CD4-positive, alpha-beta T cell treated with Interleukin-4 for 4 hours (primary cell): ENCODE results near the gene TNC.

Experiments used
- DNase-seq: peaks from one replicate; pipeline ENCODE4 v3.0.0-alpha.2; 2020

Gene TNC

GRCh38 chr9:115117999-115118878 lies at the start of gene TNC:
Gene TNC (minus strand): TSS chr9:115118157. CDS start chr9:115091018, 27,139 bp downstream.
- no peak for DNase-seq

- DNase-seq = no peak
Measured at GRCh38 chr9:115167175-115167574, 49.2 kb upstream of the TNC start.

GRCh38 chr9:115165233-115165632 lies 47.3 kb upstream of the TNC start:
- no peak for DNase-seq

GRCh38 chr9:115164511-115164974 lies 46.6 kb upstream of the TNC start:
- no peak for DNase-seq

GRCh38 chr9:115162946-115163345 lies 45.0 kb upstream of the TNC start:
- no peak for DNase-seq

GRCh38 chr9:115161446-115161845 lies 43.5 kb upstream of the TNC start:
- no peak for DNase-seq

GRCh38 chr9:115158661-115159481 lies 40.9 kb upstream of the TNC start:
- no peak for DNase-seq

- DNase-seq = no peak
Measured at GRCh38 chr9:115157245-115157674, 39.3 kb upstream of the TNC start.

- no peak for DNase-seq
Measured at GRCh38 chr9:115155037-115155436, 37.1 kb upstream of the TNC start.

GRCh38 chr9:115154617-115155016 lies 36.7 kb upstream of the TNC start:
- no peak for DNase-seq

GRCh38 chr9:115152281-115152820 lies 34.4 kb upstream of the TNC start:
- DNase-seq = no peak

GRCh38 chr9:115148721-115149120 lies 30.8 kb upstream of the TNC start:
- no peak for DNase-seq

GRCh38 chr9:115146581-115147021 lies 28.6 kb upstream of the TNC start:
- DNase-seq = no peak

- DNase-seq = no peak
Measured at GRCh38 chr9:115144706-115145105, 26.7 kb upstream of the TNC start.

- no peak for DNase-seq
Measured at GRCh38 chr9:115143689-115144088, 25.7 kb upstream of the TNC start.

GRCh38 chr9:115142517-115143270 lies 24.7 kb upstream of the TNC start:
- DNase-seq = no peak

- no peak for DNase-seq
Measured at GRCh38 chr9:115142090-115142489, 24.1 kb upstream of the TNC start.

GRCh38 chr9:115141612-115142011 lies 23.7 kb upstream of the TNC start:
- DNase-seq = no peak

GRCh38 chr9:115138151-115138550 lies 20.2 kb upstream of the TNC start:
- DNase-seq = no peak

- no peak for DNase-seq
Measured at GRCh38 chr9:115137526-115137925, 19.6 kb upstream of the TNC start.

GRCh38 chr9:115135821-115136778 lies 18.1 kb upstream of the TNC start:
- no peak for DNase-seq
